GM19463 (cell line): ENCODE results near the gene LARP1.
"Not testable (repeated sequence)": the region's sequence is repeated elsewhere in the genome, so short reads cannot be mapped to it uniquely, and the experiment has no call there.

ENCODE experiments used
- ATAC-seq: cut with Tn5 transposase; IDR thresholded peaks from one replicate; pipeline ENCODE4 v1.9.1; 2021; ENCODE audit warnings: mild to moderate bottlenecking, moderate library complexity; ENCODE audit not compliant: unreplicated experiment

The LARP1 gene

GRCh38 chr5:154734370-154735248 is 20.6 kb upstream of the LARP1 start:
- ATAC-seq, result no peak

- not testable (repeated sequence) for ATAC-seq
Observed at GRCh38 chr5:154735362-154735761, 19.8 kb upstream of the LARP1 start.

- not testable (repeated sequence) for ATAC-seq
Observed at GRCh38 chr5:154736372-154736771, 18.8 kb upstream of the LARP1 start.

- ATAC-seq, result no peak
Observed at GRCh38 chr5:154737667-154738320, 17.4 kb upstream of the LARP1 start.

GRCh38 chr5:154740483-154740882 is 14.7 kb upstream of the LARP1 start:
- ATAC-seq, result no peak

GRCh38 chr5:154740957-154741356 is 14.2 kb upstream of the LARP1 start:
- ATAC-seq, result no peak

- ATAC-seq, result no peak
Observed at GRCh38 chr5:154741415-154741814, 13.8 kb upstream of the LARP1 start.

GRCh38 chr5:154743812-154744211 is 11.4 kb upstream of the LARP1 start:
- ATAC-seq, result no peak

- ATAC-seq, result no peak
Observed at GRCh38 chr5:154745349-154745748, 9.8 kb upstream of the LARP1 start.

- no peak for ATAC-seq
Observed at GRCh38 chr5:154749491-154749890, 5.7 kb upstream of the LARP1 start.

- ATAC-seq, result not testable (repeated sequence)
Observed at GRCh38 chr5:154750641-154751040, 4.5 kb upstream of the LARP1 start.

- ATAC-seq, result no peak
Observed at GRCh38 chr5:154751854-154752253, 3.3 kb upstream of the LARP1 start.

- ATAC-seq, result no peak
Observed at GRCh38 chr5:154753792-154754191, 1.4 kb upstream of the LARP1 start.

GRCh38 chr5:154754460-154755360 is 467 bp upstream of the LARP1 start:
- peak; percentile 86 for ATAC-seq

- no peak for ATAC-seq
Observed at GRCh38 chr5:154756009-154756867, 1.1 kb downstream of the LARP1 start.

- no peak for ATAC-seq
Observed at GRCh38 chr5:154756868-154757813, 2.0 kb downstream of the LARP1 start.

GRCh38 chr5:154757814-154758406 is 2.7 kb downstream of the LARP1 start:
- ATAC-seq, result no peak

- ATAC-seq, result no peak
Observed at GRCh38 chr5:154758493-154758892, 3.3 kb downstream of the LARP1 start.

- ATAC-seq, result no peak
Observed at GRCh38 chr5:154758977-154759376, 3.8 kb downstream of the LARP1 start.
